Heart right ventricle (tissue), 16 donors: ENCODE data around the gene NCR1. TPM values are rescaled to one million over a fixed set of nuclear protein-coding genes. Genes with fewer than 3 reads are reported as not detected.
"Not testable (repeated sequence)": the region's sequence is repeated elsewhere in the genome, so short reads cannot be mapped to it uniquely, and the experiment has no call there.

ENCODE experiments used
- ATAC-seq, 8 donors: fragments of 200-7000 bp; cut with Tn5 transposase; one replicate each; pipeline ENCODE4 v1.9.1; 2020; ENCODE audit warnings: mild to moderate bottlenecking in 8 of 8, moderate library complexity in 8 of 8, moderate number of reproducible peaks in 1 of 8
- DNase-seq, 2 donors: peaks; one replicate each; pipeline ENCODE4 v3.0.0-alpha.2; 2020
- H3K27ac ChIP-seq, 10 donors: fragments of 200-600 bp; sonication (generic) in 2 of 10; one replicate each; pipeline versions ENCODE4 v1.5.0 to v1.8.0; 2020 to 2022; ENCODE audit warnings: mild to moderate bottlenecking in 3 of 10
- H3K27me3 ChIP-seq, 7 donors: fragments of 200-600 bp; one replicate each; pipeline ENCODE4 v1.8.0; 2021 to 2022; ENCODE audit warnings: mild to moderate bottlenecking in 2 of 7
- H3K36me3 ChIP-seq, 9 donors: fragments of 200-600 bp; sonication (generic) in 1 of 9; one replicate each; pipeline versions ENCODE4 v1.5.0 to v1.8.0; 2020 to 2022; ENCODE audit warnings: mild to moderate bottlenecking in 2 of 9
- H3K4me1 ChIP-seq, 9 donors: fragments of 200-600 bp; sonication (generic) in 1 of 9; one replicate each; pipeline versions ENCODE4 v1.5.0 to v1.8.0; 2020 to 2022; ENCODE audit warnings: mild to moderate bottlenecking in 4 of 9
- H3K4me3 ChIP-seq, 10 donors: fragments of 200-600 bp; sonication (generic) in 2 of 10; one replicate each; pipeline versions ENCODE4 v1.5.0 to v1.8.0; 2020 to 2022; ENCODE audit warnings: mild to moderate bottlenecking in 7 of 10, moderate library complexity in 2 of 10
- H3K9me3 ChIP-seq, 11 donors: fragments of 200-600 bp in 10 of 11; sonication (generic) in 2 of 11; one replicate each; pipeline versions ENCODE4 v1.5.0 to v1.8.0; 2013 to 2022; ENCODE audit warnings: mild to moderate bottlenecking in 2 of 11, control low read depth in 1 of 11, moderate library complexity in 1 of 11
- CTCF ChIP-seq, 9 donors: fragments of 200-600 bp; sonication (generic) in 2 of 9; IDR thresholded peaks; one replicate each; pipeline versions ENCODE4 v1.5.0 to v1.8.0; 2021 to 2022; ENCODE audit warnings: antibody characterized with exemption in 9 of 9, mild to moderate bottlenecking in 5 of 9, moderate library complexity in 1 of 9
- WGBS, 2 donors: extraction: QIAGEN DNeasy Blood & Tissue Kit; methylation state at CpG; one replicate each; pipeline ENCODE4 v1.1.7; 2013; ENCODE audit warnings: inconsistent platforms in 1 of 2; 5-methylcytosine and 5-hydroxymethylcytosine counted together
- intact Hi-C, 10 donors: fragments of 100-400 bp; cut with DNase I; formaldehyde crosslinking; loops; one replicate each; pipeline versions ENCODE4 v1.11.1 to v1.14.2; 2022
- polyA plus RNA-seq, 2 donors: library from polyadenylated mRNA; stranded (reverse); fragments of 200-250 nt; gene quantifications; one replicate each; pipeline ENCODE4 v1.2.3, GENCODE V29; 2013
- total RNA-seq, 10 donors: library from RNA; stranded (reverse); fragmentation: NEBNext Ultra II Directional in 3 of 10; extraction: Animal tissue kit (Norgen Biotek cat#: 25700) in 3 of 10; gene quantifications; one replicate each; pipeline versions ENCODE4 v1.2.1 to v1.2.4, GENCODE V29; 2021 to 2023
- donor health status: Arrhythmogenic right ventricular cardiomyopathy.
- donor health status: ischemic (EF 13 %, LVEDD 7.1; RV severe dilation, severe dysfunction).
- donor health status: healthy with polysubstance abuse.
- donor health status: DM: no; HTN: yes; CAD: no.
- donor health status: DM: no; HTN: no; CAD: no.
- donor health status: ischemic (EF 25% LVEDD 6.9; RV normal size, moderate dysfunction).
- donor health status: ischemic (EF 25% LVEDD 5.7; RV mildly dilated, moderate dysfunction).
- donor health status: healthy.
- donor health status: DM: yes; HTN: yes; CAD: no.
- donor health status: Ischemic cardiomyopathy.
- donor health status: ischemic (EF 35%, LVEDD 5.7; RV mildly dilated, moderate dysfunction).
- donor health status: nonischemic (EF 11% LVEDD 7.7; RV severe dilation, severe dysfunction).
- donor health status: DM: yes; HTN: yes; CAD: no.
- donor health status: PGD.
- donor health status: ischemic (EF 29% LVEDD 5.4; RV normal size, mild dysfunction).
- donor health status: nonischemic (EF 23%, LVEDD 6.1; RV moderate dilation, normal function).

NCR1 gene
- total and polyA plus RNA-seq, 12 donors: 0.38 to 0.81 (median 0.60) TPM; not detected in 9

DNA sequence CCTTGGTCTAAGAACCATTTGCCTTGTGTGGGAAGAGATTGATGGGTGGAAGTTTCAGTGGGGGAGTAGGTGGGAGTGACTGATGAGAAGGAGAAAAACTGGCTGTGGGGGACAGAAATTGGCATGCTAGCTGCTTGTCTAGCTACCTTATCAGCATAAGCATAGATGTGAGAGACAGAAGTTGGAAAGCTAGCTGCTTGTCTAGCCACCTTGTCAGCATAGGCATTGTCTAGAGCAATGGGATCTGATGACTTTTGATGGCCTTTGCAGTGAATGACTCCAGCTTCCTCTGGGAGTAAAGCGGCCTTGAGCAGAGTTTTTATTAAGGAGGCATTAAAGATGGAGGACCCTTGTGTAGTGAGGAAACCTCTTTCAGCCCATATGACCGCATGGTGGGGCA is 9.9 kb upstream of the NCR1 start:
- peaks cover 0 to 19% (median 10%) of the 10 kb centered on the region in 7 donors for H3K27me3 ChIP-seq
- H3K4me1 ChIP-seq: no peaks in the 10 kb centered on the region
- DNase-seq (no peak), ATAC-seq (no peak)
- H3K9me3 ChIP-seq: no peaks in the 10 kb centered on the region
- TF ChIP-seq CTCF (IDR thresholded peaks at IDR 0.05): no peak
- no peaks in the 10 kb centered on the region for H3K36me3 ChIP-seq
- intact Hi-C loops: no loop called here
- 66 to 76% methylated on average over 2 of the region's 2 CpGs for WGBS, 2 donors
- H3K27ac ChIP-seq: no peak overlapping the region
- H3K4me3 ChIP-seq: no peak overlapping the region

DNA sequence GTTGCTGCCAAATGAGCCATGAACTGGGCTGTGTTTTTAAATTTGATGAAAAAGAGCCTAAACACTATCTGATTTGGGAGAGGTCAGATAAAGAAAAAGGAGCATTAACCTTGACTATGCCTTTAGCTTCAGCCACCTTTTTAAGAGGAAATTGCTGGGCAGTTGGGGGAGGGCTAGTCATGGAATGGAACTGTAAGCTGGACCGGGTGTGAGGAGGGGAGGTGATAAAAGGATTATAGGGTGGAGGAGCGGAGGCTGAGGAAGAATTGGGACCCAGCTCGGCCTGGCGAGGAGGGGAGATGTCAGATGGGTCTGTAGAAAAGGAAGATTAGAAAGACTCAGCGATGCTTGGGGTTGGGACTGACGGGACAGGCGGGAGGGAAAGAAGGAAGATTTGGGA is 7.3 kb upstream of the NCR1 start:
- H3K27ac ChIP-seq, H3K36me3 ChIP-seq, intact Hi-C loops, H3K9me3 ChIP-seq, H3K4me1 ChIP-seq, DNase-seq, ATAC-seq, H3K4me3 ChIP-seq: not testable (repeated sequence)
- 38 to 53% methylated on average over 7 of the region's 7 CpGs for WGBS, 2 donors
- H3K27me3 ChIP-seq: peaks cover 0 to 15% (median 10%) of the 10 kb centered on the region in 7 donors

DNA sequence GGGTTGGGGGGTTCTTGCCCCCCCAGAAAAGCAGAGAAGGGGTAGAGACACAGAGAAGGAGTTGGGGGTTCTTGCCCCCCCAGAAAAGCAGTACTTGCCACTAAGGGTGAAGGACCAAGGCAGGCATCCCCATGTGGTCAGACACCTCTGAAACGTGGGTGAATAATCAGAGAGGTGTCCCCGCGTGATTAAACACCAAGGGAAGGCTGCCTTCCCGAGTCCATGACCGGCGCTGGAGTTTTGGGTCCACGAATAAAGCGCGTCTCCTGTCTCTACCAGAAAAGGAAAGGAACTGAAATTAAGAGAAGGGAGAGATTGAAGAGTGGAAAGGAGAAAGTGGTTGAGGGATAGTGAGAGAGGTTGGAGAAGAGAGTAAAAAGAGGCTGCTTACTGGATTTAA is 6.3 kb upstream of the NCR1 start:
- H3K4me3 ChIP-seq, DNase-seq, ATAC-seq, H3K36me3 ChIP-seq, intact Hi-C loops, H3K9me3 ChIP-seq, H3K27ac ChIP-seq, H3K4me1 ChIP-seq: not testable (repeated sequence)
- 86 to 93% methylated on average over 9 of the region's 9 CpGs for WGBS, 2 donors
- H3K27me3 ChIP-seq: peaks cover 0 to 19% (median 9%) of the 10 kb centered on the region in 7 donors

- H3K4me3 ChIP-seq, H3K27ac ChIP-seq, H3K36me3 ChIP-seq, DNase-seq, intact Hi-C loops, H3K4me1 ChIP-seq, H3K9me3 ChIP-seq, ATAC-seq: not testable (repeated sequence)
- 83 to 89% methylated on average over 8 of the region's 8 CpGs for WGBS, 2 donors
- H3K27me3 ChIP-seq: peaks cover 0 to 27% (median 16%) of the 10 kb centered on the region in 7 donors
Measured at GRCh38 chr19:54901153-54901552, 4.8 kb upstream of the NCR1 start.

GRCh38 chr19:54902061-54902460 is 3.9 kb upstream of the NCR1 start:
- Histone ChIP-seq H3K36me3 (no peaks in the 10 kb centered on the region), H3K27me3 (peaks cover 0 to 36% (median 21%) of the 10 kb centered on the region in 7 donors), H3K27ac (no peak overlapping the region), H3K9me3 (no peaks in the 10 kb centered on the region), H3K4me1 (no peaks in the 10 kb centered on the region), H3K4me3 (no peak overlapping the region)
- no peak for TF ChIP-seq CTCF (IDR thresholded peaks at IDR 0.05)
- DNase-seq (no peak), ATAC-seq (no peak)
- intact Hi-C loops: no loop called here
- 79 to 86% methylated on average over 3 of the region's 3 CpGs for WGBS, 2 donors

- Histone ChIP-seq H3K9me3 (no peaks in the 10 kb centered on the region), H3K4me1 (no peaks in the 10 kb centered on the region), H3K27me3 (peaks cover 0 to 37% (median 23%) of the 10 kb centered on the region in 7 donors), H3K36me3 (no peaks in the 10 kb centered on the region), H3K4me3 (no peak overlapping the region), H3K27ac (no peak overlapping the region)
- 90 to 92% methylated on average over 6 of the region's 6 CpGs for WGBS, 2 donors
- intact Hi-C loops: no loop called here
- TF ChIP-seq CTCF (IDR thresholded peaks at IDR 0.05): no peak
- DNase-seq: no peak
- ATAC-seq: no peak
Measured at GRCh38 chr19:54903303-54903702, 2.6 kb upstream of the NCR1 start.

GRCh38 chr19:54904261-54904660 is 1.7 kb upstream of the NCR1 start:
- H3K4me3 ChIP-seq, ATAC-seq, DNase-seq, H3K9me3 ChIP-seq, H3K4me1 ChIP-seq, intact Hi-C loops, H3K27ac ChIP-seq, H3K36me3 ChIP-seq: not testable (repeated sequence)
- 79 to 83% methylated on average over 4 of the region's 4 CpGs for WGBS, 2 donors
- H3K27me3 ChIP-seq: peaks cover 0 to 36% (median 23%) of the 10 kb centered on the region in 7 donors
